ENCODE data around the gene ZNF573.

The ZNF573 gene

DNA sequence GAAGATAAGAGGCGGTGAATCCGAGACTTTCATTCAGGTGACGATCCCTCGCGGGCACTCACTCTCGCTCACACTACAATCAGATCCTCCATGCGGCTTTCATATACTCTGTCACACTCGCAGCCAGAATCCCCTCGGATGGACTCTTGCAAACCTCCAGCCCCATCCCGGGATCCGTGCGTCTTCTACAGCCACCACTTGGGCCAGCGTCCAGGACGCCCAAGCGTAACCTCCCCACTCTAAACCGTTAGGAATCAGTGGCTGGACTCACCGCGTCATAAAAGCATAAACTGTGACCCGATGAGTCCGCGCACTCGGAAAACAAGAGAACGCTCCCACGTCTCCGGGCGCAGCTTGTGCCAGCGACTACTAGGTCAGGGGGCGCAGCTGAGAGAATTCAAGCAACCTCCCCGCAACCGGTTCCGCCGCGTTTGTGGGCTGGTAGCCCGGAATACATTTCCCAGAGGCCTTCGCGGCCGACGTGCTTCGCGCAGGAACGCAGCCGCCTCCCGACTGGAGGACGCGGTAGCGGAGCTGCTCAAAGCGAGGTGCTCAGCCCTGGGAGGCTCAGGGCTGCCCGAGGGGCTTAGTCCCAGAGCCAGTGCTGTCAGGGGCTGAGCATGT, 87.4 kb downstream of the ZNF573 start:
- DNase-seq (ENCODE audit: insufficient read length): peak; percentile 45
- TF ChIP-seq POLR2AphosphoS5 (IDR thresholded peaks at IDR 0.05; ENCODE audit: low read depth, low read length) (no peak), TAF1 (IDR thresholded peaks at IDR 0.05; ENCODE audit: borderline replicate concordance, low read depth, low read length) (no peak), POLR2A (IDR thresholded peaks at IDR 0.05; ENCODE audit: low read depth, low read length) (no peak)
- no peak for FAIRE-seq

Measured in GM12892 (cell line).